DMS 273 (cell line): ENCODE measurements around the gene FAM89A.
"Not testable (repeated sequence)": the region's sequence is repeated elsewhere in the genome, so short reads cannot be mapped to it uniquely, and the experiment has no call there.

ENCODE experiments used
- DNase-seq: peaks from one replicate; lab custom pipeline; 2025; ENCODE audit not compliant: unreplicated experiment; lab: John Stamatoyannopoulos, UW

Gene FAM89A

GRCh38 chr1:231057410-231057809, 17.4 kb upstream of the FAM89A start:
- DNase-seq, result no peak

- DNase-seq, result no peak
Measured at GRCh38 chr1:231055271-231055670, 15.2 kb upstream of the FAM89A start.

- DNase-seq, result peak; percentile 62
Measured at GRCh38 chr1:231053493-231054162, 13.6 kb upstream of the FAM89A start.

- no peak for DNase-seq
Measured at GRCh38 chr1:231052777-231053176, 12.7 kb upstream of the FAM89A start.

GRCh38 chr1:231050932-231051331, 10.9 kb upstream of the FAM89A start:
- DNase-seq, result not testable (repeated sequence)

- no peak for DNase-seq
Measured at GRCh38 chr1:231050395-231050794, 10.3 kb upstream of the FAM89A start.

- DNase-seq, result no peak
Measured at GRCh38 chr1:231049121-231049979, 9.3 kb upstream of the FAM89A start.

- DNase-seq, result not testable (repeated sequence)
Measured at GRCh38 chr1:231048419-231048818, 8.4 kb upstream of the FAM89A start.

- DNase-seq, result not testable (repeated sequence)
Measured at GRCh38 chr1:231047529-231047928, 7.5 kb upstream of the FAM89A start.

- no peak for DNase-seq
Measured at GRCh38 chr1:231046730-231047395, 6.8 kb upstream of the FAM89A start.

- not testable (repeated sequence) for DNase-seq
Measured at GRCh38 chr1:231045921-231046729, 6.1 kb upstream of the FAM89A start.

- DNase-seq, result no peak
Measured at GRCh38 chr1:231045286-231045685, 5.2 kb upstream of the FAM89A start.

GRCh38 chr1:231044588-231044987, 4.5 kb upstream of the FAM89A start:
- no peak for DNase-seq

GRCh38 chr1:231041719-231042261, 1.7 kb upstream of the FAM89A start:
- no peak for DNase-seq

GRCh38 chr1:231040800-231041718, 1.0 kb upstream of the FAM89A start:
- no peak for DNase-seq

GRCh38 chr1:231039161-231040018, 664 bp downstream of the FAM89A start:
- peak; percentile 81 for DNase-seq

- peak; percentile 24 for DNase-seq
Measured at GRCh38 chr1:231037585-231038517, 2.2 kb downstream of the FAM89A start.

GRCh38 chr1:231036416-231036815, 3.6 kb downstream of the FAM89A start:
- DNase-seq, result no peak
